Calu3 (cell line): ENCODE data around the gene AFP. TPM values are rescaled to one million over a fixed set of nuclear protein-coding genes. Genes with fewer than 3 reads are reported as not detected.

Experiments
- BruUV-seq: library from RNA; stranded (reverse); fragments of 400-500 nt; replicated peaks from 2 replicates; lab custom pipeline; 2021; lab: Mats Ljungman, UMichigan
- CTCF ChIA-PET: fragments of 300-600 bp; sonication (Branson Sonifier 250); formaldehyde crosslinking; loops from one replicate; lab custom pipeline; 2022; ENCODE audit warnings: antibody characterized with exemption; lab: Charles Lee
- DNase-seq: peaks from one replicate; pipeline ENCODE4 v3.0.0; 2022
- H3K27ac Mint-ChIP-seq: one replicate; pipeline ENCODE4 v1.8.0; 2022; ENCODE audit warnings: mixed read lengths; ENCODE audit not compliant: unreplicated experiment
- H3K27me3 Mint-ChIP-seq: one replicate; pipeline ENCODE4 v1.8.0; 2022; ENCODE audit warnings: mixed read lengths; ENCODE audit not compliant: unreplicated experiment
- H3K36me3 Mint-ChIP-seq: one replicate; pipeline ENCODE4 v1.8.0; 2022; ENCODE audit warnings: mild to moderate bottlenecking, moderate library complexity, mixed read lengths; ENCODE audit not compliant: insufficient read depth, unreplicated experiment
- H3K4me1 Mint-ChIP-seq: one replicate; pipeline ENCODE4 v1.8.0; 2022; ENCODE audit warnings: mild to moderate bottlenecking, low read depth, mixed read lengths; ENCODE audit not compliant: unreplicated experiment
- H3K4me3 Mint-ChIP-seq: one replicate; pipeline ENCODE4 v1.8.0; 2022; ENCODE audit warnings: mild to moderate bottlenecking, low read depth, moderate library complexity, mixed read lengths; ENCODE audit not compliant: unreplicated experiment
- H3K9me3 Mint-ChIP-seq: one replicate; pipeline ENCODE4 v1.8.0; 2022; ENCODE audit warnings: low read depth, mixed read lengths; ENCODE audit not compliant: unreplicated experiment
- CTCF ChIP-seq: fragments of 200-600 bp; IDR thresholded peaks from one replicate; pipeline ENCODE4 v1.8.0; 2022; ENCODE audit warnings: antibody characterized with exemption; ENCODE audit not compliant: unreplicated experiment
- intact Hi-C: fragments of 100-400 bp; cut with micrococcal nuclease; formaldehyde crosslinking; loops from one replicate; pipeline ENCODE4 v1.10.0; 2022; ENCODE audit not compliant: unreplicated experiment
- total RNA-seq: library from RNA; stranded (reverse); gene quantifications from 2 replicates; pipeline ENCODE4 v1.2.3, GENCODE V29; 2022

Gene AFP
- total RNA-seq, 1 experiment from 2014 or later, result not detected

GRCh38 chr4:73392936-73393335 is 43.1 kb upstream of the AFP start:
- intact Hi-C loops, result no loop called here
- no peak overlapping the region for H3K4me3 Mint-ChIP-seq
- TF ChIP-seq CTCF, result no peak
- H3K4me1 Mint-ChIP-seq, result no peaks in the 10 kb centered on the region
- no TSS peak for BruUV-seq
- no peaks in the 10 kb centered on the region for H3K36me3 Mint-ChIP-seq
- no peaks in the 10 kb centered on the region for H3K27me3 Mint-ChIP-seq
- DNase-seq, result no peak
- CTCF ChIA-PET, result no interaction called here
- no peaks in the 10 kb centered on the region for H3K9me3 Mint-ChIP-seq
- H3K27ac Mint-ChIP-seq, result no peak overlapping the region

- DNase-seq, result no peak
- Mint-ChIP-seq H3K4me1 (no peaks in the 10 kb centered on the region), H3K4me3 (no peak overlapping the region), H3K27ac (no peak overlapping the region), H3K27me3 (no peaks in the 10 kb centered on the region), H3K9me3 (no peaks in the 10 kb centered on the region), H3K36me3 (no peaks in the 10 kb centered on the region)
- intact Hi-C loops, result no loop called here
- CTCF ChIA-PET, result no interaction called here
- no TSS peak for BruUV-seq
- TF ChIP-seq CTCF, result no peak
Observed at GRCh38 chr4:73396304-73396703, 39.7 kb upstream of the AFP start.

GRCh38 chr4:73396993-73397972 is 38.7 kb upstream of the AFP start:
- H3K9me3 Mint-ChIP-seq, result no peaks in the 10 kb centered on the region
- no peak overlapping the region for H3K4me3 Mint-ChIP-seq
- no peaks in the 10 kb centered on the region for H3K36me3 Mint-ChIP-seq
- CTCF ChIA-PET, result no interaction called here
- no peak for DNase-seq
- BruUV-seq, result no TSS peak
- no peaks in the 10 kb centered on the region for H3K4me1 Mint-ChIP-seq
- TF ChIP-seq CTCF, result no peak
- intact Hi-C loops, result no loop called here
- H3K27me3 Mint-ChIP-seq, result no peaks in the 10 kb centered on the region
- no peak overlapping the region for H3K27ac Mint-ChIP-seq

- H3K36me3 Mint-ChIP-seq, result no peaks in the 10 kb centered on the region
- no peaks in the 10 kb centered on the region for H3K9me3 Mint-ChIP-seq
- no TSS peak for BruUV-seq
- no peaks in the 10 kb centered on the region for H3K4me1 Mint-ChIP-seq
- no peak for DNase-seq
- CTCF ChIA-PET, result no interaction called here
- H3K4me3 Mint-ChIP-seq, result no peak overlapping the region
- TF ChIP-seq CTCF, result no peak
- H3K27me3 Mint-ChIP-seq, result no peaks in the 10 kb centered on the region
- H3K27ac Mint-ChIP-seq, result no peak overlapping the region
- intact Hi-C loops, result no loop called here
Observed at GRCh38 chr4:73401412-73401811, 34.6 kb upstream of the AFP start.
